ENCODE data around the gene GPR142. TPM values are rescaled to one million over a fixed set of nuclear protein-coding genes. Genes with fewer than 3 reads are reported as not detected.

The GPR142 gene
- polyA plus RNA-seq, 1 donor (not counting 4 experiments of a cell fraction or from before 2014, with no cell fraction given): not detected

- FAIRE-seq: no peak
- H3K27me3 ChIP-seq (ENCODE audit: control insufficient read depth, extremely low read depth, insufficient read depth, low read length): peaks cover 75% of the 10 kb centered on the region
Observed at GRCh38 chr17:74353446-74354060, 13.8 kb upstream of the GPR142 start.

GRCh38 chr17:74354123-74354522 is 13.2 kb upstream of the GPR142 start:
- H3K79me2 ChIP-seq (ENCODE audit: control insufficient read depth, insufficient read depth, low read length): no peaks in the 10 kb centered on the region
- dilution Hi-C loops (cut with MboI; ENCODE audit: extremely low pct_ligation_motif_present, low sequenced_read_pairs): no loop called here
- no peaks in the 10 kb centered on the region for H3K36me3 ChIP-seq (ENCODE audit: control insufficient read depth in 2 of 2, extremely low read depth in 1 of 2, insufficient read depth in 2 of 2, low read length in 2 of 2)
- TF ChIP-seq EZH2 (IDR thresholded peaks at IDR 0.05; ENCODE audit: low read length) (no peak), CTCF (optimal IDR thresholded peaks at IDR 0.05 in 1 of 3, IDR thresholded peaks at IDR 0.05 in 1 of 3, conservative IDR thresholded peaks at IDR 0.05 in 1 of 3; ENCODE audit: extremely low read depth in 1 of 3, insufficient read depth in 2 of 3, low read length in 3 of 3) (peak in 1 of 3 experiments; percentile 40)
- no peak overlapping the region for H3K9ac ChIP-seq (ENCODE audit: control insufficient read depth, extremely low read depth, insufficient read depth, low read length)
- no peak for FAIRE-seq
- H3K27ac ChIP-seq (ENCODE audit: control insufficient read depth, insufficient read depth, low read length): no peak overlapping the region
- H3K9me3 ChIP-seq (ENCODE audit: control insufficient read depth, low read depth, low read length): no peaks in the 10 kb centered on the region
- H4K20me1 ChIP-seq (ENCODE audit: control insufficient read depth, extremely low read depth, insufficient read depth, low read length): no peaks in the 10 kb centered on the region
- no peak overlapping the region for H3K4me3 ChIP-seq (ENCODE audit: control insufficient read depth in 2 of 3, extremely low read depth in 1 of 3, insufficient read depth in 2 of 3, low read depth in 1 of 3, low read length in 3 of 3)
- H3K4me1 ChIP-seq (ENCODE audit: control insufficient read depth, extremely low read depth, insufficient read depth, low read length): no peaks in the 10 kb centered on the region
- no peak overlapping the region for H3K4me2 ChIP-seq (ENCODE audit: control insufficient read depth, extremely low read depth, insufficient read depth, low read depth, low read length)
- peaks cover 75% of the 10 kb centered on the region for H3K27me3 ChIP-seq (ENCODE audit: control insufficient read depth, extremely low read depth, insufficient read depth, low read length)
- DNase-seq (ENCODE audit: low read depth, low spot score): no peak
- H3K9me1 ChIP-seq (ENCODE audit: control insufficient read depth, extremely low read depth, insufficient read depth, low read length): no peaks in the 10 kb centered on the region
- H2AFZ ChIP-seq (ENCODE audit: control insufficient read depth, low read length): no peak overlapping the region

More at GRCh38 chr17:74353446-74354060, 13.8 kb upstream of the GPR142 start:
- H3K27ac ChIP-seq (ENCODE audit: control insufficient read depth, insufficient read depth, low read length): no peak overlapping the region
- H3K9me3 ChIP-seq (ENCODE audit: control insufficient read depth, low read depth, low read length): no peaks in the 10 kb centered on the region
- DNase-seq (ENCODE audit: low read depth, low spot score): no peak
- H2AFZ ChIP-seq (ENCODE audit: control insufficient read depth, low read length): no peak overlapping the region
- no peak overlapping the region for H3K4me2 ChIP-seq (ENCODE audit: control insufficient read depth, extremely low read depth, insufficient read depth, low read depth, low read length)
- no peaks in the 10 kb centered on the region for H3K4me1 ChIP-seq (ENCODE audit: control insufficient read depth, extremely low read depth, insufficient read depth, low read length)
- H3K79me2 ChIP-seq (ENCODE audit: control insufficient read depth, insufficient read depth, low read length): no peaks in the 10 kb centered on the region
- TF ChIP-seq EZH2 (IDR thresholded peaks at IDR 0.05; ENCODE audit: low read length): no peak
- TF ChIP-seq CTCF (optimal IDR thresholded peaks at IDR 0.05 in 1 of 3, IDR thresholded peaks at IDR 0.05 in 1 of 3, conservative IDR thresholded peaks at IDR 0.05 in 1 of 3; ENCODE audit: extremely low read depth in 1 of 3, insufficient read depth in 2 of 3, low read length in 3 of 3): no peak
- no peak overlapping the region for H3K9ac ChIP-seq (ENCODE audit: control insufficient read depth, extremely low read depth, insufficient read depth, low read length)
- H3K4me3 ChIP-seq (ENCODE audit: control insufficient read depth in 2 of 3, extremely low read depth in 1 of 3, insufficient read depth in 2 of 3, low read depth in 1 of 3, low read length in 3 of 3): no peak overlapping the region
- H3K36me3 ChIP-seq (ENCODE audit: control insufficient read depth in 2 of 2, extremely low read depth in 1 of 2, insufficient read depth in 2 of 2, low read length in 2 of 2): no peaks in the 10 kb centered on the region
- dilution Hi-C loops (cut with MboI; ENCODE audit: extremely low pct_ligation_motif_present, low sequenced_read_pairs): no loop called here
- H4K20me1 ChIP-seq (ENCODE audit: control insufficient read depth, extremely low read depth, insufficient read depth, low read length): no peaks in the 10 kb centered on the region
- H3K9me1 ChIP-seq (ENCODE audit: control insufficient read depth, extremely low read depth, insufficient read depth, low read length): no peaks in the 10 kb centered on the region

Data from keratinocyte (primary cell).